Measurements from ENCODE around the gene ACSF3.

- TF ChIP-seq CSDC2 (CRISPR knock-in tag; IDR thresholded peaks at IDR 0.05) (no peak), ESRRG (CRISPR knock-in tag; IDR thresholded peaks at IDR 0.05) (no peak)
Observed at GRCh38 chr16:89193576-89194293, 100.1 kb downstream of the ACSF3 start.

Measured in SK-N-SH treated with all-trans-retinoic acid at 6 μM for 48 hours (cell line).